H9 (cell line): ENCODE data around the gene TLDC2. TPM values are rescaled to one million over a fixed set of nuclear protein-coding genes. Genes with fewer than 3 reads are reported as not detected.

Source experiments
- DNase-seq: peaks from one replicate; pipeline ENCODE4 v3.0.0-alpha.2; 2017
- H2AFZ ChIP-seq: one replicate; pipeline ENCODE4 v1.6.1; 2013; ENCODE audit warnings: mild to moderate bottlenecking, low read length, control low read depth, moderate library complexity
- H2AK5ac ChIP-seq: 2 replicates; pipeline ENCODE4 v1.6.1; 2013; ENCODE audit warnings: low read length, control low read depth, mixed read lengths; ENCODE audit not compliant: insufficient read length
- H2BK120ac ChIP-seq: one replicate; pipeline ENCODE4 v1.6.1; 2013; ENCODE audit warnings: low read depth, mild to moderate bottlenecking, low read length, control low read depth, inconsistent platforms; ENCODE audit not compliant: poor library complexity, severe bottlenecking
- H2BK12ac ChIP-seq: 2 replicates; pipeline ENCODE4 v1.6.1; 2013; ENCODE audit warnings: low read length, control low read depth, mixed read lengths, low read depth; ENCODE audit not compliant: insufficient read length
- H2BK15ac ChIP-seq: 2 replicates; pipeline ENCODE4 v1.6.1; 2013; ENCODE audit warnings: low read depth, low read length, control low read depth
- H2BK20ac ChIP-seq: one replicate; pipeline ENCODE4 v1.6.1; 2013; ENCODE audit warnings: low read depth, mild to moderate bottlenecking, low read length, control low read depth, inconsistent platforms; ENCODE audit not compliant: poor library complexity, severe bottlenecking
- H2BK5ac ChIP-seq: 2 replicates; pipeline ENCODE4 v1.6.1; 2013; ENCODE audit warnings: low read length, control low read depth, mixed read lengths; ENCODE audit not compliant: insufficient read length
- H3K14ac ChIP-seq: 2 replicates; pipeline ENCODE4 v1.6.1; 2013; ENCODE audit warnings: low read length, control low read depth; ENCODE audit not compliant: insufficient read depth
- H3K18ac ChIP-seq: 2 replicates; pipeline ENCODE4 v1.6.1; 2013; ENCODE audit warnings: low read depth, mild to moderate bottlenecking, mixed read lengths, low read length, control low read depth; ENCODE audit not compliant: insufficient read length
- H3K23ac ChIP-seq: 2 replicates; pipeline ENCODE4 v1.6.1; 2013; ENCODE audit warnings: low read length, control low read depth, mixed read lengths, low read depth; ENCODE audit not compliant: insufficient read length
- H3K23me2 ChIP-seq: 2 replicates; pipeline ENCODE4 v1.6.1; 2013; ENCODE audit warnings: low read depth, mild to moderate bottlenecking, mixed read lengths, low read length, control low read depth; ENCODE audit not compliant: insufficient read length, poor library complexity, severe bottlenecking
- H3K27ac ChIP-seq: 2 replicates; pipeline ENCODE4 v1.5.1; 2013; ENCODE audit warnings: low read length, control low read depth, mixed read lengths, low read depth; ENCODE audit not compliant: insufficient read length
- H3K27me3 ChIP-seq: 2 replicates; pipeline ENCODE4 v1.6.1; 2013; ENCODE audit warnings: low read length, control low read depth, inconsistent platforms; ENCODE audit not compliant: insufficient read depth
- H3K4ac ChIP-seq: 2 replicates; pipeline ENCODE4 v1.6.1; 2013; ENCODE audit warnings: low read depth, mild to moderate bottlenecking, control low read depth, inconsistent platforms, low read length, moderate library complexity
- H3K4me1 ChIP-seq: 2 replicates; pipeline ENCODE4 v1.6.1; 2013; ENCODE audit warnings: low read length, control low read depth, inconsistent platforms; ENCODE audit not compliant: insufficient read depth
- H3K4me2 ChIP-seq: 2 replicates; pipeline ENCODE4 v1.6.1; 2013; ENCODE audit warnings: low read length, control low read depth, mixed read lengths; ENCODE audit not compliant: insufficient read length, insufficient read depth
- H3K56ac ChIP-seq: 2 replicates; pipeline ENCODE4 v1.6.1; 2013; ENCODE audit warnings: low read depth, mild to moderate bottlenecking, mixed read lengths, low read length, control low read depth; ENCODE audit not compliant: insufficient read length
- H3K79me1 ChIP-seq: 2 replicates; pipeline ENCODE4 v1.6.1; 2013; ENCODE audit warnings: low read depth, mild to moderate bottlenecking, moderate library complexity, low read length, control low read depth, inconsistent platforms; ENCODE audit not compliant: insufficient read depth, poor library complexity, severe bottlenecking
- H3K79me2 ChIP-seq: 2 replicates; pipeline ENCODE4 v1.6.1; 2013; ENCODE audit warnings: low read length, control low read depth, inconsistent platforms; ENCODE audit not compliant: insufficient read depth
- H3K9ac ChIP-seq: 2 replicates; pipeline ENCODE4 v1.6.1; 2013; ENCODE audit warnings: low read length, control low read depth, mixed read lengths; ENCODE audit not compliant: insufficient read length; ENCODE audit errors: extremely low read depth
- H3K9me3 ChIP-seq: one replicate; pipeline ENCODE4 v1.6.1; 2013; ENCODE audit warnings: low read depth, low read length, inconsistent platforms; ENCODE audit not compliant: control insufficient read depth
- H3T11ph ChIP-seq: one replicate; pipeline ENCODE4 v1.6.1; 2013; ENCODE audit warnings: mild to moderate bottlenecking, low read length, control low read depth, inconsistent platforms
- H4K20me1 ChIP-seq: one replicate; pipeline ENCODE4 v1.6.1; 2013; ENCODE audit not compliant: control insufficient read depth, insufficient read length, insufficient read depth
- H4K5ac ChIP-seq: 2 replicates; pipeline ENCODE4 v1.6.1; 2013; ENCODE audit warnings: low read depth, mild to moderate bottlenecking, mixed read lengths, low read length, control low read depth; ENCODE audit not compliant: insufficient read length
- H4K8ac ChIP-seq: replicated peaks from 2 replicates; pipeline ENCODE4 v1.6.1; 2013; ENCODE audit warnings: low read length, control low read depth, mixed read lengths, low read depth; ENCODE audit not compliant: insufficient read length
- H4K91ac ChIP-seq: 2 replicates; pipeline ENCODE4 v1.6.1; 2013; ENCODE audit warnings: low read depth, mild to moderate bottlenecking, moderate library complexity, mixed read lengths, low read length, control low read depth; ENCODE audit not compliant: insufficient read length
- H3K27ac Mint-ChIP-seq, 3 experiments: 2 replicates in 2 of 3; 3 replicates in 1 of 3; pipeline ENCODE4 v1.8.0; 2020 to 2021; ENCODE audit warnings: mixed read lengths in 3 of 3, mild to moderate bottlenecking in 1 of 3, moderate library complexity in 1 of 3
- H3K27me3 Mint-ChIP-seq: 2 replicates; pipeline ENCODE4 v1.8.0; 2021; ENCODE audit warnings: low read depth, mild to moderate bottlenecking, moderate library complexity, mixed read lengths
- H3K36me3 Mint-ChIP-seq, 3 experiments: 2 replicates in 2 of 3; 3 replicates in 1 of 3; pipeline ENCODE4 v1.8.0; 2020 to 2021; ENCODE audit warnings: low read depth in 3 of 3, mixed read lengths in 3 of 3; ENCODE audit not compliant: insufficient read depth in 1 of 3
- H3K4me1 Mint-ChIP-seq, 2 experiments: 2 replicates each; pipeline ENCODE4 v1.8.0; 2020; ENCODE audit warnings: mixed read lengths in 2 of 2
- H3K4me3 Mint-ChIP-seq, 2 experiments: 2 replicates in 1 of 2; 3 replicates in 1 of 2; pipeline ENCODE4 v1.8.0; 2020 to 2021; ENCODE audit warnings: mild to moderate bottlenecking in 2 of 2, mixed read lengths in 2 of 2, moderate library complexity in 1 of 2
- H3K9me3 Mint-ChIP-seq, 2 experiments: 2 replicates in 1 of 2; 3 replicates in 1 of 2; pipeline ENCODE4 v1.8.0; 2020; ENCODE audit warnings: mild to moderate bottlenecking in 2 of 2, mixed read lengths in 2 of 2, moderate library complexity in 1 of 2
- CTCF ChIP-seq: fragments of 200-600 bp; sonication (generic); conservative IDR thresholded peaks from 3 replicates; pipeline ENCODE4 v1.8.0; 2021; ENCODE audit warnings: antibody characterized with exemption, mild to moderate bottlenecking
- WGBS: extraction: QIAGEN DNeasy Blood & Tissue Kit; methylation state at CpG from one replicate; pipeline ENCODE4 v1.1.7; 2013; ENCODE audit warnings: missing lambda C conversion rate, low lambda C conversion rate, mixed read lengths; ENCODE audit not compliant: insufficient read length; ENCODE audit errors: extremely low coverage; 5-methylcytosine and 5-hydroxymethylcytosine counted together
- total RNA-seq: library from RNA; stranded (reverse); gene quantifications from 2 replicates; pipeline ENCODE4 v1.2.1, GENCODE V29; 2021

TLDC2 gene
- total RNA-seq, 1 experiment from 2014 or later: 0.11 TPM

- no peaks in the 10 kb centered on the region for H3K79me1 ChIP-seq
- no peak overlapping the region for H2BK120ac ChIP-seq
- H3K4me2 ChIP-seq: no peak overlapping the region
- no peak overlapping the region for H2BK5ac ChIP-seq
- no peak overlapping the region for H2BK20ac ChIP-seq
- no peak overlapping the region for H2AK5ac ChIP-seq
- H3K27me3 ChIP-seq: no peaks in the 10 kb centered on the region; the same call in 1 of the 2 replicates
- no peaks in the 10 kb centered on the region for H3K9me3 Mint-ChIP-seq
- H4K91ac ChIP-seq: no peak overlapping the region
- H3K36me3 Mint-ChIP-seq: peaks cover 8 to 68% (median 52%) of the 10 kb centered on the region in 3 experiments; a peak in 5 of 7 replicates
- no peaks in the 10 kb centered on the region for H3K27me3 Mint-ChIP-seq
- H3K27ac ChIP-seq: no peak overlapping the region
- H3K56ac ChIP-seq: no peak overlapping the region
- H3T11ph ChIP-seq: no peak overlapping the region
- H4K5ac ChIP-seq: no peak overlapping the region
- no peak overlapping the region for H3K23ac ChIP-seq
- no peak for TF ChIP-seq CTCF
- H3K14ac ChIP-seq: no peak overlapping the region
- no peaks in the 10 kb centered on the region for H3K23me2 ChIP-seq
- no peaks in the 10 kb centered on the region for H4K20me1 ChIP-seq
- H3K4ac ChIP-seq: no peak overlapping the region
- peaks cover 6 to 11% of the 10 kb centered on the region in 2 experiments; a peak in 3 of 4 replicates for H3K4me1 Mint-ChIP-seq
- H3K4me1 ChIP-seq: no peaks in the 10 kb centered on the region
- no peak overlapping the region for H4K8ac ChIP-seq
- no peak overlapping the region for H3K9ac ChIP-seq
- H2BK15ac ChIP-seq: no peak overlapping the region
- H3K18ac ChIP-seq: no peak overlapping the region
- no peaks in the 10 kb centered on the region for H3K9me3 ChIP-seq
- no peak overlapping the region for H3K27ac Mint-ChIP-seq
- no peak for DNase-seq
- H3K79me2 ChIP-seq: no peaks in the 10 kb centered on the region; the same call in 1 of the 2 replicates
- no peak overlapping the region for H2BK12ac ChIP-seq
- H2AFZ ChIP-seq: no peak overlapping the region
- H3K4me3 Mint-ChIP-seq: no peak overlapping the region
- no CpG with 5 or more reads among the region's 6 CpGs for whole genome bisulfite sequencing
These were observed 50.8 kb downstream of the TLDC2 start for GRCh38 chr20:36926653-36927200.
